ENCODE results near the gene FGF1. TPM values are rescaled to one million over a fixed set of nuclear protein-coding genes. Genes with fewer than 3 reads are reported as not detected.

Gene FGF1
- total and polyA plus RNA-seq, 2 donors (not counting 1 experiment from before 2014, with no cell fraction given), result not detected

DNA sequence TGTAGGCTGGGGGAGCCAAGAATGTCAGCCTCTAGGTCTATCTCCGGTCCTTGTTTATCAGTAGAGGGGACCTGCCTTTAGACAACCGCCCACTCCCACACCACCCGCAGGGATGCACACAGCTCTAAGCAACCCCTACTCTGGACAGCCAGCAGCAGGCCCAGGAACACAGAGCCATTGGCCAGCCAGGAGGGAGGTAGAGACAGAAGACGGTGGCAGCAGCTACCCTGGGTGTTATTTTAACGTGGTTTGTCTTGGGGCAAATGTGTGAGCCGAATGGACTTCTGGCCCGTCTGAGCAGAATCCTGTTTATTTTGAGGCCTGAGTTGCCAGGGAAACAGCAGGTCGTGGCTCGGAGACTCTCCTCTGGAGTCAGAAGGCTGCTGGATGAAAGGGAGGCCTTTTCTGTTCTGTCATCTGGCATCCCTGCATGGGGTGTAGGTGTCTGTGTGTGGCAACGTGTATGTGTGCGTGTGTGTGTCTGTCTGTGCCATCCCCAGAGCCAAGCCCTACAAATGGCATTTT, 382 bp upstream of the FGF1 start:
- CTCF ChIA-PET, result interaction anchor here (0.9 to 1.5 kb wide), 2 partner anchors 13 to 31 kb away, joined by 3 read pairs; no protein-coding TSS in a partner anchor
- POLR2A ChIA-PET, result interaction anchor here (0.7 kb wide), 1 partner anchor 496 kb away, joined by 3 read pairs; no protein-coding TSS in a partner anchor
- H4K20me1 ChIP-seq (ENCODE audit: control insufficient read depth, insufficient read depth, low read length, poor library complexity, severe bottlenecking), result no peaks in the 10 kb centered on the region

DNA sequence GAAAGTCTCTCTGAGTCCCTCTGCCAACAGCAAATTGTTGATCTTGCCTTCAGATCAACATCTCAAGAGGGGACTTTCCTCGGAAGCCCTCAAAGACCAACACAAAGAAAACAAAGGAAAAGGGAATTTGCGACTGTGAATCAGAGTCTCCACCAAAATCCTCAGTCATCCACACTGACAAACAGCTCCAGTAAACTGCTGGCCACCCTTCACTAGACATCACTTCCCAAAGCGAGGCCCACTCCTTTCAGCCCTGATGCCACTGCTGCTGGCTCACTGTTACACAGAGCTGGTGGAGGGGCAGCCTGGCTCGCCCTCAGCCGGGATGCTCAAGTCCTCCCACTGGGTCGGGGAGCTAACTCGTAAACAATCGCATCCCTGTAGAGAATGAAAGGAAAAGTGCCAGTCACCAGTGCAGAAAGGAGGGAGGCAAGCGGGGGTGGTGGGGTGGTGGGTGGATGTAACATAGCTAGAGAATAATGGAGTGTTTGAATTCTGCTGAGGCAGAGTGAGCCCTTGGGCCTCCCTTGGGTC, 1.3 kb downstream of the FGF1 start:
- intact Hi-C loops (cut with micrococcal nuclease), result no loop called here
- CTCF ChIA-PET, result interaction anchor here (1.5 kb wide), 1 partner anchor 11 kb away, joined by 3 read pairs; no protein-coding TSS in a partner anchor
- WGBS (ENCODE audit: insufficient coverage), result 96% methylated on average over 4 of the region's 9 CpGs

More for the DNA sequence above, 382 bp upstream of the FGF1 start:
- no peaks in the 10 kb centered on the region for H3K4me1 Mint-ChIP-seq
- Histone ChIP-seq H3K4me3 (ENCODE audit: control extremely low read depth in 1 of 5, extremely low read depth in 1 of 5, insufficient read depth in 1 of 5, low read depth in 2 of 5, low read length in 4 of 5) (no peak overlapping the region), H2AFZ (ENCODE audit: insufficient read depth, low read depth, low read length, poor library complexity, severe bottlenecking) (no peak overlapping the region), H3K27ac (ENCODE audit: low read length in 2 of 2) (no peak overlapping the region), H3K9me3 (ENCODE audit: control extremely low read depth in 1 of 3, control insufficient read depth in 2 of 3, insufficient read depth in 1 of 3, low read length in 2 of 3) (no peaks in the 10 kb centered on the region), H3K27me3 (replicated peaks in 1 of 4; ENCODE audit: control extremely low read depth in 1 of 4, control insufficient read depth in 3 of 4, insufficient read depth in 4 of 4, low read length in 3 of 4) (peaks cover 0 to 3% (median 1%) of the 10 kb centered on the region in 4 experiments), H3K36me3 (replicated peaks in 1 of 2; ENCODE audit: control extremely low read depth in 1 of 2, control insufficient read depth in 1 of 2, extremely low read depth in 1 of 2, insufficient read depth in 2 of 2, low read length in 1 of 2) (no peaks in the 10 kb centered on the region), H3K79me2 (ENCODE audit: control insufficient read depth, insufficient read depth, low read length) (no peaks in the 10 kb centered on the region), H3K9ac (ENCODE audit: low read length) (no peak overlapping the region), H3K4me2 (replicated peaks; ENCODE audit: low read depth, low read length, poor library complexity, severe bottlenecking) (no peak overlapping the region), H3K4me1 (ENCODE audit: control insufficient read depth in 2 of 2, insufficient read depth in 2 of 2, low read length in 2 of 2) (no peaks in the 10 kb centered on the region)
- ATAC-seq (ENCODE audit: low read depth) (no peak), DNase-seq (no peak)
- H3K27me3 Mint-ChIP-seq, result peaks cover 30% of the 10 kb centered on the region
- TF ChIP-seq, protein P1, sequence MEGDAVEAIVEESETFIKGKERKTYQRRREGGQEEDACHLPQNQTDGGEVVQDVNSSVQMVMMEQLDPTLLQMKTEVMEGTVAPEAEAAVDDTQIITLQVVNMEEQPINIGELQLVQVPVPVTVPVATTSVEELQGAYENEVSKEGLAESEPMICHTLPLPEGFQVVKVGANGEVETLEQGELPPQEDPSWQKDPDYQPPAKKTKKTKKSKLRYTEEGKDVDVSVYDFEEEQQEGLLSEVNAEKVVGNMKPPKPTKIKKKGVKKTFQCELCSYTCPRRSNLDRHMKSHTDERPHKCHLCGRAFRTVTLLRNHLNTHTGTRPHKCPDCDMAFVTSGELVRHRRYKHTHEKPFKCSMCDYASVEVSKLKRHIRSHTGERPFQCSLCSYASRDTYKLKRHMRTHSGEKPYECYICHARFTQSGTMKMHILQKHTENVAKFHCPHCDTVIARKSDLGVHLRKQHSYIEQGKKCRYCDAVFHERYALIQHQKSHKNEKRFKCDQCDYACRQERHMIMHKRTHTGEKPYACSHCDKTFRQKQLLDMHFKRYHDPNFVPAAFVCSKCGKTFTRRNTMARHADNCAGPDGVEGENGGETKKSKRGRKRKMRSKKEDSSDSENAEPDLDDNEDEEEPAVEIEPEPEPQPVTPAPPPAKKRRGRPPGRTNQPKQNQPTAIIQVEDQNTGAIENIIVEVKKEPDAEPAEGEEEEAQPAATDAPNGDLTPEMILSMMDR (IDR thresholded peaks at IDR 0.05), result no peak
- TF ChIP-seq EZH2 (IDR thresholded peaks at IDR 0.05; ENCODE audit: borderline replicate concordance, insufficient read depth, low read depth, low read length, poor library complexity, severe bottlenecking), result no peak
- H3K9me3 Mint-ChIP-seq (ENCODE audit: insufficient read depth), result no peaks in the 10 kb centered on the region
- 94% methylated on average over 10 of the region's 11 CpGs for WGBS (ENCODE audit: insufficient coverage)
- H3K4me3 Mint-ChIP-seq, result no peak overlapping the region
- intact Hi-C loops (cut with micrococcal nuclease), result no loop called here
- no peak overlapping the region for H3K27ac Mint-ChIP-seq

More for the DNA sequence above, 1.3 kb downstream of the FGF1 start:
- Mint-ChIP-seq H3K4me3 (no peak overlapping the region), H3K27ac (no peak overlapping the region), H3K4me1 (no peaks in the 10 kb centered on the region), H3K27me3 (peaks cover 22% of the 10 kb centered on the region), H3K9me3 (ENCODE audit: insufficient read depth) (peaks cover 3% of the 10 kb centered on the region)
- H3K27ac ChIP-seq (ENCODE audit: low read length in 2 of 2), result no peak overlapping the region
- peaks cover 0 to 2% (median 0%) of the 10 kb centered on the region in 3 donors for H3K9me3 ChIP-seq (ENCODE audit: control extremely low read depth in 1 of 3, control insufficient read depth in 2 of 3, insufficient read depth in 1 of 3, low read length in 2 of 3)
- H3K79me2 ChIP-seq (ENCODE audit: control insufficient read depth, insufficient read depth, low read length), result no peaks in the 10 kb centered on the region
- TF ChIP-seq, protein P1 (IDR thresholded peaks at IDR 0.05), result no peak
- no peak for TF ChIP-seq EZH2 (IDR thresholded peaks at IDR 0.05; ENCODE audit: borderline replicate concordance, insufficient read depth, low read depth, low read length, poor library complexity, severe bottlenecking)
- H3K27me3 ChIP-seq (replicated peaks in 1 of 4; ENCODE audit: control extremely low read depth in 1 of 4, control insufficient read depth in 3 of 4, insufficient read depth in 4 of 4, low read length in 3 of 4), result peaks cover 0 to 3% (median 1%) of the 10 kb centered on the region in 4 experiments
- no peak overlapping the region for H3K9ac ChIP-seq (ENCODE audit: low read length)
- no peak for DNase-seq
- no peak overlapping the region for H3K4me2 ChIP-seq (replicated peaks; ENCODE audit: low read depth, low read length, poor library complexity, severe bottlenecking)
- no peak overlapping the region for H3K4me3 ChIP-seq (ENCODE audit: control extremely low read depth in 1 of 5, extremely low read depth in 1 of 5, insufficient read depth in 1 of 5, low read depth in 2 of 5, low read length in 4 of 5)
- ATAC-seq (ENCODE audit: low read depth), result no peak
- H4K20me1 ChIP-seq (ENCODE audit: control insufficient read depth, insufficient read depth, low read length, poor library complexity, severe bottlenecking), result no peaks in the 10 kb centered on the region
- H2AFZ ChIP-seq (ENCODE audit: insufficient read depth, low read depth, low read length, poor library complexity, severe bottlenecking), result no peak overlapping the region
- POLR2A ChIA-PET, result no interaction called here
- H3K36me3 ChIP-seq (replicated peaks in 1 of 2; ENCODE audit: control extremely low read depth in 1 of 2, control insufficient read depth in 1 of 2, extremely low read depth in 1 of 2, insufficient read depth in 2 of 2, low read length in 1 of 2), result no peaks in the 10 kb centered on the region
- no peaks in the 10 kb centered on the region for H3K4me1 ChIP-seq (ENCODE audit: control insufficient read depth in 2 of 2, insufficient read depth in 2 of 2, low read length in 2 of 2)
